GM18499 (cell line): ENCODE data around the gene UNC5B.
"Not testable (repeated sequence)": the region's sequence is repeated elsewhere in the genome, so short reads cannot be mapped to it uniquely, and the experiment has no call there.

Experiments used
- ATAC-seq: cut with Tn5 transposase; IDR thresholded peaks from one replicate; pipeline ENCODE4 v1.9.1; 2021; ENCODE audit warnings: moderate number of reproducible peaks; ENCODE audit not compliant: insufficient read depth, unreplicated experiment

The UNC5B gene

DNA sequence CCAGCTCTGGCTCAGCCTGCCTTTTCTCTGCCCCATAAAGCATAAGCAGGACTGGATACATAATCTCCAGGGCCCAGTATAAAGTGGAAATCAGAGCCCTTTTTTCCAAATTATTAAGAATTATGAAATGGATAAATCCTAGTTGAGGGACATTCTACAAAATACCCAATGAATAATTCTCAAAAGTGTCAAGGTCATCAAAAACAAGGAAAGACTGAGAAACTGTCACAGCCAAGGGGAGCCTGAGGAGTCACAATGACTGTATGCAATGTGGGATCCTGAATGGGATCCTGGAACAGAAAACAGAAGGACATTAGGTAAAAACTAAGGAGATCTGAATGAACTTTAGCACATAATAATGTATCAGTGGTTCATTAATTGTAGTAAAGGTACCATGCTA, 4.8 kb upstream of the UNC5B start:
- no peak for ATAC-seq

DNA sequence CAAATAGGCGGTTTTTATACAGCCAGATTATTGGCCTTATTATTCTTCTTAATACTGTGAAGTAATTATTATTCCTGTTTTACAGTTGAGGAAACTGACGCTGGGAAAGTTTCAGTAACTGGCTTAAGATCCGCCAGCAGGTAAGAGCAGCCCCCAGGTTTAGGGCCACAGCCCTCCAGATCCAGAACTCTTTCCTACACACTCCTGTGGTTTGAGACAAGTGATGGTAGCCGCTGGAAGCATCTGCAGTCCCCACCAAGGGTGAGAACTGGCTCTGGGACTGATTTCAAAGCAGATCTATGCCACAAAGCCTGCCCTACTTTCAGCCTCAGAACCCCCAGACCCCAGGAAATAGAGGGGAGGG, 3.0 kb upstream of the UNC5B start:
- no peak for ATAC-seq

DNA sequence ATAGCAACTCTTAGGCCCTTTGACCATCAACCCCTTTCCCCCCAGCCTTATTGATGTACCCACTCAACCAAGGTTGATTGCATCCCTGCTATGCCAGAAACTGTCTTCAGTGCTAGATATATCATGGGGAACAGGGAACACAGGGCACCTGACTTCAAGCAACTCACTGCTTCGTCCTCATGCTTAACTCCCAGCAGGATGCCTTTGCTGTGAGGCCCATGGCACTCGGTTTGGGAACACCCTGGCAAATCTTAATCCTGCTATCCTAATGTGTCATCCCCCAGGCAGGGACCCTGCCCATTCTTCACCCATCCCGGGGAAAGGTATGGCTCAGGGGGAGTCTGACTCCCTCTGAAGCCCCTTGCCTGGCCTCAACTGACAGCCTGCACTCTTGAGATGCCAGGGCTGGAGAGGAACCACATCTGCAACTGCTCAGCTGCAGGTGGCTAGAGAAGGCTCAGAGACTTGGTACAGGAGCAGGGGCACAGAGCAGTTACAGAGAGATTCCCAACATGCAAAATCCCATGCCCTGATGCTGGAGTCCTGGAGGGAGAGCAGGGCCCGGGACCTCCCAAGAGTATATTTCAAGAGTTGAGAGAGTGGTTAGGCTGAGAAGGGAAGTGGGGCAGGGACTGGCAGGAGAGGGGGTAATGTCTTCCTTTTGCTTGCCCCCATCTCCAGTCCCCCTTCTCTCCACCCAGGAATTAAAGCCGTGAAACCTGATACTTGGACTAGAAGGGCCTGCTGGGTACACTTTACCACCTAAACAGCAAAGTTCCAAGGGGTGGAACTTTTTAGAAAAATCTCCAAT, 2.4 kb upstream of the UNC5B start:
- ATAC-seq: no peak

DNA sequence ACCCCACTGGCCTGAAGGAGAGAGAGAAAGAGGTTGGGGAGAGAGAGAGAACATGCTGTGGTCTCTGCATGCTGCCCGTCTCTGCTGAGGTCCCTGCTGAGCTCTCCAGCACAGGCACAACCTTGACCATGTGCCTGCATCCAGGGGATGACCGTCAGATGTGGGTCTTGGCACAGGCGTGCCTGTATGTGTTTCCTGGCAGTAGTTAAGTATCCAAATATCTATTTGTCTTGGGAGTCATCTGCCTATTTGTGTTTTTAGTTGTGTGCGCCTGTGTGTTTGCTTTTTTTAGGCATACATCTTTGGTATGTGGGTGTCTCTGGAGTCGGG, 1.9 kb upstream of the UNC5B start:
- no peak for ATAC-seq

DNA sequence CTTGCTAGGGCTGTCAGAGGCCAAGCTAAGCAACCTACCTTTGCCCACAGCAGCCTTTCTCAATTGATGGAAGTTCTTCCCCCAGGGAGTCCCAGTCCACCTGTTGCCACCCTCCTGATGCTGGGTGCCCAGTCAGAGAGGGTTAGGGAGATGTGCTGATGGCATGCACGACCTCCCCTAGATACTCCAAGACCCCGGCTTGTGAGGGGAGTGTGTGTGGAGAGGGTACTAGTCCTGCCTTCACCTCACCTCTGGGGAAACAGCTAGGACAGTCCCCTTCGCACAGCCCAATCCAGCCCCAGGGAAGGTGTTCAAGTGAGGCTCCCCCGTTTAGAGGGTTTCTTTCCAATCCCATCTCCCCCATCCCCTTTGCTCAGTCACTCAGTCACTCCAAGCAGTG, 1.3 kb upstream of the UNC5B start:
- no peak for ATAC-seq

DNA sequence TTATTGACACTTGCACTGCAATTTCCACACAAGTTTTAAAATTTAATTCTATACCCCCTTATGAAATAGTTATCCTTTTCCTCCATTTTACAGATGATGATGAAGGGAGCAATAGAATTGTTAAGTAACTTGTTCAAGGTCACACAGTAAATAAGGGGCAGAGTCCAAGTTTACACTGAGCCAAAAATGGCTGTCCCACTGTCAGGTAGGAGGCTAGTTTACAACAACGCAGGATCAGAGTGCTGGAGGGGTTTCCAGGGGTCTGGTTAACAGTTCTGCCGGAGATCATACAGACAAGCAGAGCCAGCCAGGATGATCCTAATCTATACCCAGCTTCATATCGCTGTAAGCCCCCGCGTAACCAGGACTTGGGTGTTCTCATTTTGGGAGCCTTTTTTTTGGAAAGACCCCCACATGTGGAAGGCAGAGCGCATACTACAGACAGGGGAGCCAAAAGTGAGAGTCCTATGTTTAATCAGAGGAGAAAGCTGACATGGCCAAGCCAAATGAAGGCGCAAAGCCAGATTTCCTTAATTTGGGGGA, 524 bp upstream of the UNC5B start:
- ATAC-seq: no peak

DNA sequence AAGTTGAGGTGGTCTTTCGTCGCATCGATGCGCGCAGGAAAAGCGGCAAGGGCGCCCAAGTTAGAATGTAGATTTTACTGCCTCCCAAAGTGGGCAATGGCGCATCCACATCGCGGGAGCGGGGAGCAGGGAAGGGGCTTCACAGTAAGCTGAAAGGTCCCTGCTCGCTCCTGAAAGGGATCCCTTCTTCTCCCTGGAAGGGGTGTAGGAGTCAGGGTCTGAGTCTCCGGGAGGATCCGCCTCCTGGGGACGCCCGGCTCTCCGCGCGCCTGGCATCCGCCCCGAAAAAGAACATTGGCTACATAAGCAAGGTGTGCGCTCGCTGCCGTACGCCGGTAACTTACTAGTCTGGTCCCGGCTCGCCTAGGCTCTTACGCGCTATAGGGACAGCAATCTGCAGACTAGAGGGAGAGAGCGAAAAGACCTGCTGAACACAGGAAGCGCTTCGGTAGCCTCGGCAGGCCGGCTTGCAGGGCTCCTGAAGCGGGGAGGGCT, 804 bp downstream of the UNC5B start:
- no peak for ATAC-seq

DNA sequence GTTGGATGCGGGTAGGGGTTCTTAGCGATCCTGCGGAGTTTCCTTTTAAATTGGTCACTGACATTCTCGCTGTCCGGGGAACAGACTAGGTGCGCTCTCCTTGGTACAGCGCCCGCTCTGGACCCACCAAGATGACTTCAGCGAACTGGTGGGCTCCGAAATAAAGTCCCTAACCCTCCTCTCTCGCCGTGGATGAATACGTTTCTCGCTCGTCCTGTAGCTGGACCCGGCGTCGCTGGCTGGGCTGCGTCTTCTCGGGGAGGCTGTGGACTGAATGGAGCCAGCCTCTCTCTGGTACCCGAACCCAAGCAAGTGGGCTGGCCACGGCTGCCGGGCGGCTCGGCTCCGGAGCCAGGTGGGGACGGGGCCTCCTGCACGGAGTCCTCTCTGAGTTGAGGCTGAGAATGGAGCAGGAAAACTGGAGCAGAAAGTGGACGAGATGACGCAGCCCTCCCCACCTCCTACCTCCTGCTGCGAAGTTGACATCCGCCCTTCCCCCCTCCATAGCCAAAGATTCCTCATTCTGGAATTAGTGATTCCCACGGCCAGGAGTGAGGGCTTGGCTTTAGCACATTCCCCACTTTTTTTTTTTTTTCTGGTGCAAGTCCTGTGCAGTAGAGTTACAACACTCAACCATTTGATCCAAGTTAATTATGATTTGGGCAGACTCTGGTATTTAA, 1.5 kb downstream of the UNC5B start:
- ATAC-seq: no peak

DNA sequence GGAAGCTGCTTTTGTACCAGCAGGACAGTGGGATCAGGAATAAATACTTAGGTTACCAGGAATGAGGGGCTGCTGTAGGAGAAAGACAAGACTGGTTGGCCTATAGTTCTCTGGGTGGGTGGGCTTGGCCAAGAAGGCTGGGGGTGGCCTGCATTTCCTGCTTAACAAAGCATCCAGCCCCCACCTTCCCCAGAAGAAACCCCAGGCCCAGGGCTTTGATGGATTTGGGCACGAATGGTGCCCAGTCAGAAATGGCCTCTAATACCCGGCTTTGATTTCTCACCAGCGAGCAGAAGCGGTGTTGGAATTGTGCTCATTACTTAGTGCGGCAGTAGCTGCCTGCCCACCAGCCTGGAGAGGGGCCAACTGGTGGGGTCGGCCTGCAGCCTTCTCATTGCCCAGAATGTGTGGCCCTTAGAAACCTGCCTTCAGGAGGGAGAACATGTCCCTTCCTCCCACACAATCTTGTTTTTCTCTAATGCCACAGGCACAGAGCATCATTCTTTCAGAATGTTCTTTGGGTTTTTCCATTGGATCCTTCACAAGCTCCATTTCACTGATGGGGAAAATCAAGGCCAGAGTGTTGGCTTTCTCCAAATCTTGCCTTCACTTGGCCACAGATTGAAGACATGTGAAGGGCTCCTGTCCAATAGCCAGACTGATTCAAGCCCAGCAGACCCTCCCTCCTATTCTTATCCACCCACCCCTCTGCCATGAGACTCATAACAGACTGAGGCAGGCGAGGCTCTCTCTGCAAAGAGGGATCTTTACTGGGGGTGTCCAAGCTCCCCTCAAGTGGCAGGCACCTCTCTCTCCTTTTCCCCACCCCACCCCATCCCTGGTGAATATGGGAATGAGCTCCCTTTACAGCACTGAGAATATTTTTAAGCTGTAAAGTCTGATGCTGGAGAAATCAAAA, 2.5 kb downstream of the UNC5B start:
- ATAC-seq: no peak

DNA sequence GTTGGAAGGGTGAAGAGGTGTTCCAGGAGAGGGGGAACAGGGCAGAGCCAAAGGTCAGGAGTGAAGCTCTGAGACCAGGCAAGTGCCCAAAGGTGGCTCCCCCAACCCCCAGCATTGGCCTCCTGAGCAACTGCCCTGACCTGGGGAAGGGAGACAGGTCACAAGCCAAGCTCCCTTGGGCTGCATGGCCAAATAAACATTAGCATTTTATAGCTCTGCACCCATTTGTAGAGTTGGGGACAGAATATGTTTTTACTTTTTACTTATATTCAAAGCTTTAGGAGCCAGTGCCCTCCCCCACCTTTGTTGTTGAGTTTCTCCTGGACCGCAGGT, 4.0 kb downstream of the UNC5B start:
- no peak for ATAC-seq

DNA sequence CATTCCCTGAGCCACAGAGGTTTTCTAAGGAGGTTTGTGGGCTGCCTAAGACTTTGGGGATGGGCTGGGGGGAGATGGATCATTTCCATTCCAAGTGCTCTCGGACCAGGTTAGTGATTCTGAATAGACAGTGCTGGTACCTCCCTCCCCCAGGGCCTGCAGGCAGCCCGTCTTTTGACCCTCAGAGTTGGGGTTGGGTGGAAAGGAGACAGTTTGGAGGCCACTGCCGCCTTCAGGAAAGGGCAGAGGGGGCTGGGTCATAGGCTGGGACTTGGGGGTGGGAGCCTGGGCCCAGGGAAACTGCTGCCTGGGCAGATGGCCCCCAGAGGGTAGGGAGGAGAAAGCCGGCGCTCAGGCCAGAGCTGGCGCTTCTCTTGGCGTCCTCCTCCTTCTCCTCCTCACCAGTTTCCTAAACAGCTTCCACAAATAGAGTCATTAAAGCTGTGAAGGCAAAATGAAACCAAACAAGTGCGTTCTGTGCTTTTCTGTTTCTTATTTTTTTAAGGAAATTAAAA, 4.4 kb downstream of the UNC5B start:
- ATAC-seq: no peak

DNA sequence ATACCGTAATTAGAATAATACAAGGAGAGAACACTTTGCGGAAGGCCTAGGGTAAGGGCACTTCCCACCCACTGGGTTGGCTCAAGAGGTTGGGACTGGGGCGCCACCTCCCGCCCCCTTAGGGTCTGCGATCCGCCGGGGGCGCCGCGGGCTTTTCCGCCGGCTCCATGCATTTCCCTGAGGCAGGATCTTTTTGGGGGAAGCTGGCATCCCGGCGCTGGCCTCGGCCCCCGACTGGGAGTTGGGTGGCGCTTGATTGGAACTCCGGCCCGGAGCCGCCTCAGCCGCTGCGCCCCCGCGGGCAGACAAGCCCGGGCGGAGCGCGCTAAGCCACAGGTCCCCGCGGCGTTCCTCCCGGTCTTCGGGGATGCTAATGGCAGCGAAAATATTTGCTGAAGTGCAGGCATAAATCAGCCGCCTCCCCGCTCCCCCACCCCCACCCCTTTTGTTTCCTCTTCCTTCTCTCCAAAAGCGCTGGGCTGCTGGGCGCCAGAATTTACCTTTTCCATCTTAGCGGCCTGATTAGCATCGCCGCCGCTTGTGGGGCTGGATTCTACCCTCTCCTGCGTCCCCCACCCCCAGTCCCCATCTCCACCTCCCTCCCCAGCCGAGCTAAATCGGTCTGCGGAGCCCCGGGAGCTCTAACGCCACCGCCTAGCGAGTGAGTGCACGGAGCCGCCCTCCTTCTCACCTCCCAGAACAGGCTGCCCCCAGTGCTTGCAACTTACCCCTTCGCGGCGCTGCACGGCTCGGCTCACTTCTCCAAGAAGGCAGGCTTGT, 5.1 kb downstream of the UNC5B start:
- ATAC-seq: no peak

DNA sequence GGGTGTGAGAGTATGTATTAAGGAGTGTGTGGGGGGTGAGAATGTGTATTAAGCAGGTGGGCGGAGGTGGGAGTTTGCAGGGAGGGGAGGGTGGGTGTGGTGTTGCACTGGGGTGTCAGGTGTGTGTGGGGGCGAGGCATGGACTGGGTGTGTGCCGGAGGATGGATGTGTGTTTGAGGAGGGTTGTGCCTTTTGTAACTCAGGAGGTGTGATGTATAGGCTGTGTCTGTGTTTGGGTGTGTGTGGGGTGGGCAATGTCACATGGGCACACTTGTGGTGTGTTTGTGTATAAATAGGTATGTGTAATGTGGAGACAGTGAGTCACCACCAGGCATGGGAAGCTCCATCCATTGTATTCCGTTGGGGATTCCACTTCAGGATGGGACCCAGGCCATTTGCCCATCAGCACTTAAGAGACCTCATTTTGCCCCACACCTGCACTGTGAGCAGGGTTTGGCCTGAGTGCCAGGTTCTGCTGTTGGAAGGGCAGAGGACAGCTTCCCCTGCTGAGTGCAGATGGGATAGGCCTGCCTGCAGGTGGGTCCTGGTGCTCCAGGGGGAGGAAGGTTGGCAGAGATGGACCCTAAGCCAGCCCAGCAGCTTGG, 5.8 kb downstream of the UNC5B start:
- ATAC-seq: no peak

DNA sequence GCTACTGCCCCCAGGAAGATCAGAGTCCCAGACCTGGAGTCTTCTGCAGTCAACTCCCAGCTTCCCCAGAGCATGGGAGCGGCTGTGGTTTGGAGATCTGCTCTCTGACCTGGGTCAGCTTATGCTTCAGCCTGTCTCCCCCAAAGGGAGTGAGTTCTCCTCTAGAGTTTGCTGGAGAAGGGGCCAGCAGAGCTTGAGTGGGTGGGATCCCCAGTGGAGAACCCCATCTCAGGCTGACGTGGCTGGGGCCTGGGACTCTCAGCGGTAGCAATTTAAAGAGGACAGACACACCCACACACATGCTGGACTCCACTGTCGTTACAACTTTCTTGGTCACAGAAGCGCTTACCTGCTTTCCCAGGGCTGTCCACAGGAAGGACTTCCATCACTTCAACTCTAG, 6.3 kb downstream of the UNC5B start:
- ATAC-seq: no peak

DNA sequence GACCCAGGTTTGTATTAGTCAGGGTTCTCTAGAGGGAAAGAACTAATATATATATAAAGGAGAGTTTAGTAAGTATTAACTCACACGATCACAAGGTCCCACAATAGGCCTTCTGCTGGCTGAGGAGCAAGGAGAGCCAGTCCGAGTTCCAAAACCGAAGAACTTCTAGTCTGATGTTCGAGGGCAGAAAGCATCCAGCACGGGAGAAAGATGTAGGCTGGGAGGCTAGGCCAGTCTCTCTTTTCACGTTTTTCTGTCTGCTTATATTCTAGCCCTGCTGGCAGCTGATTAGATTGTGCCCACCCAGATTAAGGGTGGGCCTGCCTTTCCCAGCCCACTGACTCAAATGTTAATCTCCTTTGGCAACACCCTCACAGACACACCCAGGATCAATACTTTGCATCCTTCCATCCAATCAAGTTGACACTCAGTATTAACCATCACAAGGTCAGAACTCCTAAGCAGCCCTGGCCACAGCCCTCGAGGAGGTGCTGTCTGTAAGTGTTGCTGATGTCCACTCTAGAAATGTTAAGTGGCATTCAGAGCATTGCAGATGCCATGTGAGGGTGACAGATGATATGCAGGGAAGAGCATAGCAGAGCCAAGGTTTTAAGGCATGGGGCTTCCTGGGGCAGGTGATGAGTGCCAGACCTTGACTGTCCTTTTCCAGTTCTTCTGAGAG, 7.0 kb downstream of the UNC5B start:
- ATAC-seq: not testable (repeated sequence)

DNA sequence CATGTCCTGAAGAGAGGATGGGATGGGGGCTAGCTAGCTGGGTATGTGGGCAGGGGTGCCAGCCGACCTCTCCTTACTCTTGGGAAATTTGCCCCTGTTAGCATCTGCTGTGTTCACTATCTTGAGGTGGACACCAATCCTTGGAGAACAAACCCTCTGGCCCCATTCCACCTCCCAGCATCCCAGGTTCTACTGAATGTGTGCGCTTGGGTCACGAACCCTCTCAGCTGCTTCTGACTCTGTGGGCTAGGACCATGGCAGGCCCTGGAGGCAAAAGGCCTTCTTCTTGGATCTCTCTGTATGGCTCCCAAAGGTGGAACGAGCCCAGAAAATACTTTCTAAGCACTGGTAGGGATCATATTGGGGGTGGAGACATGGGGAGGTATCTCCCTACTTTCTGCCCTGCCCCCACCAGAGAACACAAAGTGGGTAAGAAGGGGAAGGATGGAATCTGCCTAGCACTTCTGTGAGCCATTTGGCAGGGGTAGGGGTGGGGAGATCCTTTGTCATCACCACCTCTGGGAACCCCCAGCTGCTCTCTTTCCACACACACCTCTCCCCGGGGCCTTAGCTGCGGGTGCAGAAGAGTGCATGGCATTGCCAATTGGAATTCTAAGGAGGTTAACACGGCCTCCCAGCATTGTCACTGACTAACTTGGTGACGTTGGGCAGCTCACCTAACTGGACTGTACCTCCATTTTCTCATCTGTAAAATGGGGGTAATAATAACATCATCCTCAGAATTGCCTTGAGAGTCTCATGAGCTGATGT, 7.7 kb downstream of the UNC5B start:
- ATAC-seq: no peak

DNA sequence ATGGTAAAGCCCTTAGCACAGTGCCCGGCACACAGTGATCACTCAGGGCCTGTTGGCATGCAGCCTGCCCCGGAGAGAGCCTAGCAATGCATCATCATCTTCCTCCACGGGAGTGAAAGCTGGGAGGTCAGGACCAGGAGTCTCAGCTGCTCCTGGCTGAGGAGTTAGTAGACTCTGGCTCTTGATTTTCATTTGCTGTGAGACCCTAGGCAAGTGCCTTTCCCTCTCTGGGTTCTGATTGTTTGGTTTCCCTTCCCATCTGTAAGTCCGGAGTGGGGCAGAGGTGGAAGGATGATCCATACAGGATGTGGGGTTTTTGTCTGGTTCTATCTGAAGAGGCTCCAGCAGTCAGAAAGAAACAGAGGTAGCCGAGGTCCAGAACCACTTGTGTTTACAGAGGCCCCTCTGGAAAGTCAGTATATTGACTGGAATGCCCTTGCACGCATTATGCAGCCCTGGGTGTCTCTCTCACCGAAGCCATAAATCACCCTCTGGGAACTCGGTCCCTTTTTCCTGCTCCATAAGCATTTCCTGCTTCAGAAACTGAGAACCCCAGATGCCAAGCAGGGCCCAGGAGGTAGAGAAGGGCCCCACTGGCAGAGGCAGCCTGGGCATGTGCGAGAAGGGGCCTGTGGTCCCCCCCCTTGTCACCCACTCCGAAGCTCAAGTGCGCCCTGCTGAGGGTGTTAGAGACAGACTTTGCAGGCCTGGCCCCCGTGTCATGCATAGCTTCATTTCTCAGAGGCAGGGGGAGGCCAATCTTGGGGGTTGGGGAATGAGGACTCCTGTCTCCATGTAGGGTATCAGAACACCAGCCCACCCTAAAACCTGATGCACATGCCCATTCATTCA, 8.5 kb downstream of the UNC5B start:
- ATAC-seq: no peak
